Spinal cord (tissue), 10 donors: ENCODE data around the gene AKNA. TPM values are rescaled to one million over a fixed set of nuclear protein-coding genes. Genes with fewer than 3 reads are reported as not detected.

Experiments
- DNase-seq, 6 donors: peaks; one replicate each; pipeline versions ENCODE4 v3.0.0 to v3.0.0-alpha.2; 2013 to 2015; ENCODE audit warnings: low spot score in 6 of 6, low read depth in 4 of 6
- H3K27ac ChIP-seq: one replicate; pipeline ENCODE4 v1.5.1; 2013; ENCODE audit warnings: low read depth, low read length, control low read depth
- H3K27me3 ChIP-seq: one replicate; pipeline ENCODE4 v1.6.1; 2013; ENCODE audit warnings: low read length; ENCODE audit not compliant: control insufficient read depth, insufficient read depth
- H3K36me3 ChIP-seq: one replicate; pipeline ENCODE4 v1.6.1; 2013; ENCODE audit warnings: low read length; ENCODE audit not compliant: control insufficient read depth, insufficient read depth
- H3K4me1 ChIP-seq: one replicate; pipeline ENCODE4 v1.6.1; 2013; ENCODE audit warnings: low read length; ENCODE audit not compliant: control insufficient read depth, insufficient read depth
- H3K4me3 ChIP-seq: one replicate; pipeline ENCODE4 v1.5.1; 2013; ENCODE audit warnings: low read depth, low read length, control low read depth
- H3K9me3 ChIP-seq: one replicate; pipeline ENCODE4 v1.6.1; 2013; ENCODE audit warnings: low read length; ENCODE audit not compliant: control insufficient read depth, insufficient read depth
- WGBS: methylation state at CpG from one replicate; pipeline ENCODE4 v1.1.5; 2013; ENCODE audit warnings: missing lambda C conversion rate; ENCODE audit not compliant: insufficient coverage; 5-methylcytosine and 5-hydroxymethylcytosine counted together
- long read RNA-seq, 4 donors: transcript quantifications; one replicate each; lab custom pipeline, GENCODE V29; 2026
- polyA plus RNA-seq, 2 donors: library from polyadenylated mRNA; unstranded; fragments of 120-200 nt; gene quantifications; one replicate each; pipeline ENCODE4 v1.2.1, GENCODE V29; 2013; ENCODE audit not compliant: insufficient read length in 2 of 2
- total RNA-seq, 2 donors: library from RNA; depleted of rRNA in 1 of 2; stranded (reverse); fragments of 120-200 nt in 1 of 2; fragments of >200 nt in 1 of 2; gene quantifications; one replicate each; pipeline versions ENCODE4 v1.2.3 to v1.2.4, GENCODE V29; 2013 to 2014
- donor health status: healthy.

Gene AKNA
- 10 to 100 TPM in 1 of 2 donors, 1 to 10 TPM in 1; 6.7 to 15.6 TPM for total RNA-seq
- polyA plus RNA-seq = 10 to 100 TPM; 13.2 to 17.3 TPM
- long read RNA-seq, donor 1, full-length matches to known transcripts = 1 of 1 reads
- long read RNA-seq, donor 1, partial matches to known transcripts = 0 of 1 reads
- long read RNA-seq, donor 1, other reads (novel, unspliced or antisense) = 0 of 1 reads
- long read RNA-seq, donor 2, partial matches to known transcripts = 0 of 1 reads
- long read RNA-seq, donor 2, other reads (novel, unspliced or antisense) = 0 of 1 reads
- long read RNA-seq, donor 3 = 0 reads
- long read RNA-seq, donor 4, partial matches to known transcripts = 5 of 5 reads
- long read RNA-seq, donor 4, other reads (novel, unspliced or antisense) = 0 of 5 reads

GRCh38 chr9:114387680-114388356 is at the start of gene AKNA:
Gene AKNA, minus strand, starts transcription at chr9:114387982. Its CDS starts 6,649 bp downstream, at chr9:114381333.
- DNase-seq = peak in 3 of 6 donors; percentile 65 to 91 (median 88)
- Histone ChIP-seq H3K27ac (peak within 1 kb of the TSS; percentile 87), H3K27me3 (no peaks in the 10 kb centered on the region), H3K4me1 (peaks cover 70% of the 10 kb centered on the region), H3K9me3 (no peaks in the 10 kb centered on the region), H3K36me3 (peaks cover 2% of the 10 kb centered on the region), H3K4me3 (peak within 1 kb of the TSS; percentile 55)
- WGBS = 4% methylated on average over 19 of the region's 25 CpGs

DNA sequence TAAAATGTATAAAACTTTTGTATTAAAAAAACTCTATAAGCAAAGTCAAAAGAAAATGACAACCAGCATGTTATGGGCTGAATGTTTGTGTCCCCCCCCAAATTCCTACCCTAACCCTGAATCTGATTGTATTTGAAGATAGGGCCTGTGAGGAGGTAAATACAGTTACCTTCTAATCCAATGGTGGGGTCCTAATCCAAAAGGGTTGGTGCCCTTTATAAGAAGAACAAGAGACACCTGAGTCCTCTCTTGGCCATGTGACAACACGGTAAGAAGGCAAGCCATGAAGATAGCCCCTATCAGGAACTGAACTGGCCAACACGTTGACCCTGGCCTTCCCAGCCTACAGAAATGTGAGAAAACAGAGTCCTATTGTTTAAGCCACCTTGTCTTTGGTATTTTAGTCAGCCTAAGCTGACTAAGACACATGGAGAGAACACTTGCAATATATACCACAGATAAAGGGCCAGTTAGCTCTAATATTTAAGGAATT is 49.7 kb upstream of the AKNA start:
- 100% methylated on average over 1 of the region's 2 CpGs for WGBS
- no peak overlapping the region for H3K27ac ChIP-seq
- no peak for DNase-seq
- H3K9me3 ChIP-seq = no peaks in the 10 kb centered on the region
- no peaks in the 10 kb centered on the region for H3K4me1 ChIP-seq
- H3K4me3 ChIP-seq = no peak overlapping the region
- H3K27me3 ChIP-seq = no peaks in the 10 kb centered on the region
- no peaks in the 10 kb centered on the region for H3K36me3 ChIP-seq

- DNase-seq = peak in 4 of 6 donors; percentile 29 to 90 (median 56)
These were observed 47.1 kb upstream of the AKNA start for GRCh38 chr9:114434878-114435311.

DNA sequence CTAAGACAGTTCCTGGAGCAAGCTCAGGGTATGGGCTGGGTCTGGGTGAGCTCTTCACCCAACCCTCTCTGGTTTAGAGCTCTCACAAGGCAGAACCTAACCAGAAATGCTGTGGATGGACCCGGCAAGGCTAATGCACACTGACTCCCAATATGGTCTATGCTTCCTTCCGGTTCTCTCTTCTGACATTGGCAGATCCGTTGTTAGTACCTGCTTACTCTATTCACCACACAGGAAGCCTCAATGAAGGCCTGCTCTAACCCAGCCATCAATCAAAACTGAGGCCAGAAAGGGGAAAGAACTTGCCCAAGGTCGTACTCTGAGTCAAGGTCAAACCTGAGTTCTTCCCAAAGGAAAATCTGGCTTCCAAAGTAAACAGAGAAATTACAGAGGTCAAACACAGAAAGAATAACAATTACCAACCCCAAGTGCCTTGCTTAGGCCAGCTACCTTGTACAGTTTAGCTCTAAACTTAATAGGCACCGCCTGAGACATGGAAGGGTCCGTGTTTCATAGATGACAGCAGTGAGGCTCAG is 46.0 kb upstream of the AKNA start:
- Histone ChIP-seq H3K9me3 (no peaks in the 10 kb centered on the region), H3K36me3 (no peaks in the 10 kb centered on the region), H3K27ac (no peak overlapping the region), H3K4me1 (no peaks in the 10 kb centered on the region), H3K4me3 (no peak overlapping the region), H3K27me3 (no peaks in the 10 kb centered on the region)
- 82% methylated on average over 4 of the region's 6 CpGs for WGBS
- DNase-seq = no peak

More at GRCh38 chr9:114434878-114435311, 47.1 kb upstream of the AKNA start:
- Histone ChIP-seq H3K4me1 (no peaks in the 10 kb centered on the region), H3K4me3 (no peak overlapping the region), H3K9me3 (no peaks in the 10 kb centered on the region), H3K36me3 (no peaks in the 10 kb centered on the region), H3K27me3 (no peaks in the 10 kb centered on the region), H3K27ac (no peak overlapping the region)
- 38% methylated on average over 8 of the region's 9 CpGs for WGBS

GRCh38 chr9:114433086-114433485 is 45.3 kb upstream of the AKNA start:
- no peak overlapping the region for H3K27ac ChIP-seq
- no peak overlapping the region for H3K4me3 ChIP-seq
- no peaks in the 10 kb centered on the region for H3K9me3 ChIP-seq
- no peaks in the 10 kb centered on the region for H3K27me3 ChIP-seq
- 87% methylated on average over 8 of the region's 15 CpGs for WGBS
- H3K4me1 ChIP-seq = no peaks in the 10 kb centered on the region
- DNase-seq = no peak
- no peaks in the 10 kb centered on the region for H3K36me3 ChIP-seq

- H3K4me1 ChIP-seq = no peaks in the 10 kb centered on the region
- no peak overlapping the region for H3K4me3 ChIP-seq
- no peak for DNase-seq
- no peaks in the 10 kb centered on the region for H3K27me3 ChIP-seq
- H3K27ac ChIP-seq = no peak overlapping the region
- no peaks in the 10 kb centered on the region for H3K36me3 ChIP-seq
- H3K9me3 ChIP-seq = no peaks in the 10 kb centered on the region
- WGBS = 71% methylated on average over 4 of the region's 6 CpGs
These were observed 44.7 kb upstream of the AKNA start for GRCh38 chr9:114432323-114433067.

GRCh38 chr9:114431770-114432169 is 44.0 kb upstream of the AKNA start:
- Histone ChIP-seq H3K4me1 (no peaks in the 10 kb centered on the region), H3K4me3 (no peak overlapping the region), H3K27ac (no peak overlapping the region), H3K36me3 (no peaks in the 10 kb centered on the region), H3K27me3 (no peaks in the 10 kb centered on the region), H3K9me3 (no peaks in the 10 kb centered on the region)
- DNase-seq = no peak
- WGBS = 95% methylated on average over 4 of the region's 6 CpGs

DNA sequence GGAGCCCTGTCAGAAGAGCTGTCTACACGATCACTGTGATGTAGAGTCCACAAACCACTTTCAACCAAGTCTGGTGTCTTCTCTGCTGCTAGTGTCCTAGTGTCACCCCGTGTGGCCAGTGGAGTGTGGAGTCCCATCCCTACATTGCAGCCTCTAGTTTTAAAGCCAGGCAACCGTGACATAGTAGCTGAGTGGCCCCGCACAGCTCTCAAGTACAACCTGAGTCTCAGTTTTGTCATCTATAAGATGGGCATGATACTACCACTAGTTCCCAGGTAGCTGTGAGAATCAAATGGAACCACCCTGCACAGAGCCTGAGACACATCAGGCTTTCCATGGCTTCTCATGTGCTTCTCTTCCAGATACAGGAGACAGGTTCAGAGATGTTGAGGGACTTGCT is 43.2 kb upstream of the AKNA start:
- 95% methylated on average over 3 of the region's 4 CpGs for WGBS
- Histone ChIP-seq H3K4me3 (no peak overlapping the region), H3K4me1 (no peaks in the 10 kb centered on the region), H3K36me3 (peaks cover 2% of the 10 kb centered on the region), H3K27ac (no peak overlapping the region), H3K27me3 (no peaks in the 10 kb centered on the region), H3K9me3 (no peaks in the 10 kb centered on the region)
- DNase-seq = no peak

DNA sequence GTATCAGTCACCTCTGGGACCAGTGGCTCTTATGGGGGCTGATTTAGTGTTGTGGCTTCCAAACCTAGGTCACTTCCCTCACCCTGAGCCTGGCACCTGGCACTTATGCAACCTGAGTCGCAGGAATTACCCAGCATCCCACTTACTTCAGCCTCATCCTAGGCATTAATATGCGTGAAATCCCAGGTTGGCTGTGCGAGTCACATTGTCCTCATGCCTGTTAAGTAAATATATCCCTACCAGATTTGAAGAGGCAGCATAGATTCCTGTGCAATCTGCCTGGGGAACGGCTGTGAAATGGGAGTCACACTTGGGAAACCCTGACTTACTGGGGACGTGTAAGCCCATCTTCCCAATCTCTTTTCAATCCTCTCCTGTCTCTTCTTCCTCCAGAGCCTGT is 42.7 kb upstream of the AKNA start:
- H3K4me1 ChIP-seq = no peaks in the 10 kb centered on the region
- DNase-seq = no peak
- H3K4me3 ChIP-seq = no peak overlapping the region
- 84% methylated on average over 3 of the region's 5 CpGs for WGBS
- H3K27me3 ChIP-seq = no peaks in the 10 kb centered on the region
- peaks cover 3% of the 10 kb centered on the region for H3K36me3 ChIP-seq
- no peak overlapping the region for H3K27ac ChIP-seq
- no peaks in the 10 kb centered on the region for H3K9me3 ChIP-seq
